ENCODE results near the gene LRRC75B.
"Not testable (repeated sequence)": the region's sequence is repeated elsewhere in the genome, so short reads cannot be mapped to it uniquely, and the experiment has no call there.

The LRRC75B gene

DNA sequence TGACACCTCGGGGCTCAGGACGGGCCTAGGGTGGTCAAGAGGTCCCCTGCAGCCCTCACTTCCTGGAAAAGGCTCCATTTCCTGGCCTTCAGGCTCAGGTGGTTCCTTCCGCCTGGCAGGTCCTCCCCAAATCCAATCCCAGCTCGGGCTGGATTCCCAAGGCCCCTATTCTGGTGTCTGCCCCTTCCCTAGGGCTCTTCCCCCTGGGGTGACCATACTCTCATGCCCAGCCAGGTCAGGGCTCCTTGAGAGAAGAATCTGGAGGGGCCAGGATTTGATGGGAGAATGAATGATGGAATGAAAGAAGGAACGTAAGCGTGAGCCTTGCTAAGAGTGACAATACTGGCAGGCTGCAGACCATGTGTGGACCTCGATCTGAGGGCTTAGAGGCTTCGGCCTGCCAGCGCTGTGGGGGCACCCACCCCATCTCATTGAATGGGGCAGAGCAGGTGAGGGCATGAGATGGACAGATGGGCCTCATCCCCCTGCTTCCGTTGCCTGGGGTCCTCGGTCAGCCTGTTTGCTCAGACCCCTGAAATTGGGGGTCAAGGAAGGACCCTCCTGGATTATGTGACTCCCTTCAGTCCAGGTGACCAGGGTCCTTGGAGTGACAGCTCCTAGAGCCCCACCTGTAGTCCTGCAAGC is 9.4 kb upstream of the LRRC75B start:
- DNase-seq (ENCODE audit: low read depth) = not testable (repeated sequence)

DNA sequence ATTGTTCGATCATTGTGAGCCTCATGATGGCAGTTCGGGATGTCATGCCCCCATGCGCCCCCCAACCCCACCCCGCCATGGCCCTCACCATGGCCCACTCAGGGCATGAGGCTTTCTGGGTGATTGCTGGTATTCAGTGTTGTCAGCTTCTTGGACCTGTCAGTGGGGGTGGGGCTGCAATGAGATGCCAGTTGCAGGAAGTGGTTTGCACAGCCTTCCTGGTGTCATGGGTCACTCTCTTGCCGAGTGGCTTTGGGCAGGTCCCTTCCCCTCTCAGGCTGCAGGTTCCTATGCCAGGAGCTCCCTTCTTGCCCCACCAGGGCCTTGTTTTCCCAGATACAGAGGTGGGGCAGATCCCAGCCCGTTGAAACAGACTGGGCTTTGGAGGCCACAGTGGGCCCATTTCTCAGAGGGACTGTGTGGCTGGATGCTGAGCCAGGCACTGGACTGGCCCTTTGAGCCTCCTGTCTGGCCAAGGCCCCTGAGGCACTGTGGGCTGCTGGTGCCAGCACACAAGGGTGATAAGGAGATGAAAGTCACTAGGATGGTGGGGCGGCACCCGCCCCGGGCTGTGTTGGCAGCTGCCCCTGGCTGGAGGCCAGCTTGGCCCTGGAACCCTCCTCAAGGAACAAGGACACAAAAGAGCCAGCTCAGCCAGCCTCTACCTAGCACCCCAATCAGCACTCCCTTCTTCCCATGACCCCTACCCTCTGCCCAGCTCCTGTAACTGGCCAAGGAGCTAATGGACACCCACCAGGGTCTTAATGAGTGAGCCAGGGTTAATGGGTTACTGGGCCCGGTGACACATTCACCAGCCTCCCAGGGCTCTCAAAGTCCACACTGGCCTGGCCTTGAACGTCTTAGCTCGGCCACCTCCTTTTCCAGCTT is 8.6 kb upstream of the LRRC75B start:
- peak; percentile 16 for DNase-seq (ENCODE audit: low read depth)

DNA sequence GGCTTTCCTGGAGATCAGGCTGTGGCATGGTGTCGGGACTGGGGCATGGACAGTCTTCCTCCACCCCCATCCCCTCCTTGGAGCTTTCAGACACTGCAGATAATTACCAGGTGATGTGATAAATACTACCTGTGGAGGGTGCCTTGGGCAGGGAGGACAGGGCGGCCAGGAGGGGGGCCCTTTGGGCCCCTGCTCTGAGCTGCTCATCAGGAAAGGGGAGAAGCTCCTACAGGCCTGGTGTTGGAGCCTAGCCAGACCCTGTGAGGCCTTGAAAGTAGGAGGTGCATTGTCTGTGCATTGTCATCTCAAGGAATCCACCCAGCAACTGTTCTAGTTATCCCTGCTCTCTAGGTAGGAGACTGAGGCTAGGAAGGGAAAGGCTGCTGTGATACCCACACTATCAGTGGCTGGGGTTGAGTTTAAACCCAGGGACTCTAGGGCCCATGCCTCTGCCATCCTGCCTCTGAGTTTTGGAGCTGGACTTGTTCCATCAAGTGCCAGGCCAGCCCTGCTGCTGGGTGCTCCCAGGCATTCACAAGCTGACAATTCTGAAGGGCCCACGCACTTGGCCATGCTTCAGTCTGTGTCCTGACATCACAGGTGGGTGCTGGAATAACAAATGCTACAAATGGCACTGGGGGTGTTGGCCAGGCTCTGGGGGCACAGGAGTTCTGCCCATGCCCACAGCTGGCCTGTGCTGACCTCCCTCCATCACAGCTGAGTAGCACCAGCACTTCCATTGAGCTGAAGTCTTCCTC is 7.3 kb upstream of the LRRC75B start:
- peak; percentile 50 for DNase-seq (ENCODE audit: low read depth)

DNA sequence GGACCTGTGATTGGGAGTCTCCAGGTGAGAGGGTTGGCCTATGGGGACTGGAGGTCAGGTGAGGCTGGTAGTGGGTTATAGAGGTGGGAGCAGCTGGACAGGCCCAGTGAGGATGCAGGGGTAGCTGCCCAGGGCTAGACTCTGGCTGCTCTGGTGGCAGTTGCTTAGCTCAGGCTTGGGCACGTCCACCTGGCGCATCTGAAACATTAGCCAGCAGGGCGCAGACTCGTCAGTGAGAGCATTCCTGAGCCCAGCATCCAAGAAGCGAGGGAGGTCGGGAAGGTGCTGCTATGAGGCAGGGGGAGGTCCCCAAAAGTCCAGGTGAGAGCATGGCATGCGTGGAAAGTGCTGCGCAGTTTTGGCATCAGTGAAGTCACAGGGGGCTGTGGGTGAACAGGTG is 6.6 kb upstream of the LRRC75B start:
- no peak for DNase-seq (ENCODE audit: low read depth)

DNA sequence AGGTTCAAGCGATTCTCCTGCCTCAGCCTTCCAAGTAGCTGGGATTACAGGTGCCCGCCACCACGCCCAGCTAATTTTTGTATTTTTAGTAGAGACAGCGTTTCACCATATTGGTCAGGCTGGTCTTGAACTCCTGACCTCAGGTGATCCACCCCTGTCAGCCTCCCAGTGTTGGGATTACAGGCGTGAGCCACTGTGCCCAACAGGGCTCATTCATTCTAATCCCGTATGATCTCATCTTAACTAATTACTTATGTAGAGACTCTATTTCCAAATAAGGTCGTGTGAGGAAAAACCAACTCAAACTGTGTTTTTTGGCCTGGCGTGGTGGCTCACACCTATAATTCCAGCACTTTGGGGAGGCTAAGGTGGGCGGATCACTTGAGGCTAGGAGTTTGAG is 4.2 kb upstream of the LRRC75B start:
- DNase-seq (ENCODE audit: low read depth) = not testable (repeated sequence)

DNA sequence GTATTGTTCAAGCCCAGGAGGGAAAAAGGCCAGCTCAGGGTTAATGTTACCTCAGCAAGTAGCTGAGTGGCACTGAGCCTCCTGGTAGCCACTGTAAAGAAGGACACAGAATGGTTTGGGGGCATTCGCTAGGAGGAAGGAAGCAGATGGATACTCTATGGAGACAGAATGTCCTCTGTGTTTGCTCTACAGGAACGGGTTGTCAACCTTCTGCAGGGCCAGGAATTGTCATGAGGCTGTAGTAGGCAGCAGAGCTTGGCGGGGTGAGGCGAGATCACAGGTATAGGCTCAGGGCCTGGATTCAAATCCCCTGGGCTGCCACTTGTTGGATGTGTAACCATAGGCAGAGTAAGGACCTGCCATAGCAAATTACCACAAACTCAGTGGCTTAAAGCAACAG is 3.0 kb upstream of the LRRC75B start:
- DNase-seq (ENCODE audit: low read depth) = no peak

DNA sequence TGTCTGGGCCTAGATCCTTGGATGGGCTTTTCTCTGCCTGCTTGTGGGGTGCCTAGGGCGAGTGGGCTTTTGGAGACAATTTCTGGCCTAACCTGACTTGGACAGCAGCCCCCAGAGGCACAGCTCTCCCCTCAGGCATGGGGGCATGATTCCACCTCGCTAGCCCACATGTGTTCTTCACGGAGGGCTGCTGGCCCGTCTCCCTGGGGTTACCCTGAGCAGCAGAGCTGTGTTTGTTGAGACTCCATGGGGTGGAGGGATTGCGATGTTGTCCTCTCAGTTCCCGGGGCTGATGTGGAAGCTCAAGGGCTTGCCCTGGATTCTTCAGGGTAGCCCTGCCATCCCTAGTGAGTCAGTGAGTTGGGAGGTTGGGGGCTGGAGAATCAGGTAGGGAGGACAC is 2.4 kb upstream of the LRRC75B start:
- DNase-seq (ENCODE audit: low read depth) = no peak

DNA sequence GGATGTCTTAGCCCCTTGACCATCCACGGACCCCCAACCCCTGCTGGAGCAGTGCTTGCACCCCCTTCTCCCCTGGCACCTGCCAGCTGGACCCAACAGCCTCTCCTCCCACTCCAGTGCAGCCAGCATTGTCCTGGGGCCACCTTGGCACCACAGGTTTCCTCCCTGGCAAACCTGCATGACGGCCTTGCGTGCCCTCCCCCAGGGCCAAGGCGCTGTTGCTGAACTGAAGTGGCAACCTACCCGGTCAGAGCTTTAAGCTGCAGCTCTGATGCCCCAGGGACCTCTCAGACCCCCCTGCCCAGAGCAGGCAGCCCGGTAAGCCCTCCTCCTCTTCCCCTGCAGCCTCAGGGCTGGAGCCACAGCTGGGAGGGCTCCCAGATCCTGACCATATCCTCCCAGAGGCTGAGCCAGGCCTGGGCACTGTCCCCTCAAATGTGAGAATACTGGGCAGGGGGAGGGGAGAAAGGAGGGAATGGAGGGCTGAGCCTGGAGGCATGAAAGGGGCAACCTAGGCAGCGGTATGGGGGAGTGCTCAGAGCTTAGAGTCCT is 1.8 kb upstream of the LRRC75B start:
- DNase-seq (ENCODE audit: low read depth) = no peak

DNA sequence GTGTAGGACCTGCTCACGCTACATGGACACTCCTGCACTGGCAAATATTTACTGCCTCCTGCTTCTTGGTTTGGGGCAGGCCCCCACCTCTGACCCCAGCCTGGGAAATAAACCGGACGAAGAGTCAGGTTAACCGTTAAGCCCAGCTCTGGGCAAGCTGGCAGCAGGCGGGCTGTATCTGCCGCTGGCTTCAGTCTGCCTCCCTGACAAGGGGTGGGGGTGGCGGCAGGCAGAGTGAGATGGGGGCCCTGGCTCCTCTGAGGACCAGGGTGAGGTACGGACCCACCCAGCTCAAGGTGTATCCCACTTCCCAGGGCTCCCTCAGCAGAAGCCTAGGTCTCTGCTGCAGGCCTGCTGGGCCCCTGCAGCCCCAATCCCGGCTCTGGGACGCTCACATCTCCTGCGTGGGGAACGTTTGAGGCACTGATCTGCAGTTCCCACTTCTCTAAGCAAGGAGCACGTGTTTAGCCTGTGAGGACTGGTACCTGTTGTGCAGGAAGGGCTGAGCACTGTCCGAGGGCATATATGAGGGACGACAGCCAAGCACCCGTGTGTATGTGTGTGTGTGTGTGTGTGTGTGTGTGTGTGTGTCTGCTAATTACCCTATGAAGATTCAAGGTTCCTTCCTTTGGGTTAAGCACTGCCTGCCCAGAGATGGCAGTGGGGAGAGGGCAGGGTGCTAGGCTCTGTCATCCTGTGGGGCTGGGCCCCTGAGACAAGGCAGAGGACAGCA is 1.1 kb upstream of the LRRC75B start:
- DNase-seq (ENCODE audit: low read depth) = no peak

DNA sequence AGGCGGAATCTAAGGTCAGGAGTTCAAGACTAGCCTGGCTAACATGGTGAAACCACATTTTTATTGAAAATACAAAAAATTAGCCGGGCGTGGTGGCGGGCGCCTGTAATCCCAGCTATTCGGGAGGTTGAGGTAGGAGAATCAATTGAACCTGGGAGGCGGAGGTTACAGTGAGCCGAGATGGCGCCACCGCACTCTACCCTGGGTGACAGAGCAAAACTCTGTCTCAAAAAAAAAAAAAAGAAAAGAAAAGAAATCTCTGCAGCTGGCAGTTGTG is 624 bp upstream of the LRRC75B start:
- DNase-seq (ENCODE audit: low read depth) = not testable (repeated sequence)

DNA sequence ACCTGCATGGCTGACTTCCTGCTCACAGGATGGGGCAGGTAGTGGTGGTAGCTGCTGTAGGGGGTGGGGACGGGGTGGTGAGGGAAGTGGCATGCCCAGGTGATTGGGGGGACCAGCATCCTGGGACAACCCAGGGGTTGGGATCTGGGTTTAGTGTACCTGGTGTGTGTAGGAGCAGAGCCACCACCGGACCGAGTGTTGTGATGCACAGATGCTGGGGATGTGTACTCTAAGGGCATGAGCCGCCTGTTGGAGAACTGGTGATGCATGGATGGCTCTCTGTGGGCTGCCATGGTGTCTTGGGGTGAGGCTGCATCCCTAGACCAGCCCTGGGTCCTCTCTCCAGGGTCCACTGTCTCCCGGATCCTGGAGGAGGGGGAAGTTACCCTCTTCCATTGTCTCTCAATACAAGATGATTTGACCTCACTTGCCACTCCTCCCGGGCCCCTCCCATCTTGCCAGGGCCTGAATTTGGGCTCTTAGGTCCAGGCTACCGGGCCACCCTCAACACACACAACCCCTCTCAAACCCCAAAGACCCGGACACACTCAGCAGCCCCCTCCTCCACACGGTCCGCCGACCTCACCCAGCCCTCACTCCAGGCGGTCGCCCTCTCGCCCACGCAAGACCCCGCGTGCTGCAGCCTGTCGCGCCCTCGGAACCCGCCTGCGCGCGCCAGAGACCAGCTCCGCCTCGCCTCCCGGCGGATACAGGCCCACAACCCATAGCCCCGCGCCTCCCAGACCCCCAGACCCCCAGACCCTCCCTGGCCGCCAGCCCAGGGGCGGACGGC is 619 bp downstream of the LRRC75B start:
- DNase-seq (ENCODE audit: low read depth) = peak; percentile 14

DNA sequence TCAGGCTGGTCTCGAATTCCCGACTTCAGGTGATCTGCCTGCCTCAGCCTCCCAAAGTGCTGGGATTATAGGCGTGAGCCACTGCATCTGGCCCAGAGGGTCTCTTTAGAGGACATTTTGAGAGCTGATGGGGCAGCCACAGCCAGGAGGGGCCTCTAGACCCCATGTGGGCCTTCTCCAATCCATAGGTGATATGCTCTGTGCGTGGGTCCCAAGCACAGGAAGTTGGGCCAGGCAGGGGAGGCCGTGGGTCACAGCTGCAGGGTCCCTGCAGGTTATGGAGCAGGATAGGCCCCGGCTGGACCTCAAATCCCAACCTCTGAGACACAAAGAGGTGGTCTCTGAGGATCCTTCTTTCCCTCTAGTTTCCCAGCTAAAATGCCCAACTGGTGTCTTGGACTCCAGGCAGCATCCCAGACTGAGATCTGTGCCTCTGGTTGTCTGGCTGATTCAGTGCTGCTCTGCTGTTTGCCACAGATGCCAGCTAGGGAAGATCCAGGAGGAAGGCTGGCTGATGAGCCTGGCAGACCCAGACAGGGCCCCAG is 1.5 kb downstream of the LRRC75B start:
- DNase-seq (ENCODE audit: low read depth) = no peak

DNA sequence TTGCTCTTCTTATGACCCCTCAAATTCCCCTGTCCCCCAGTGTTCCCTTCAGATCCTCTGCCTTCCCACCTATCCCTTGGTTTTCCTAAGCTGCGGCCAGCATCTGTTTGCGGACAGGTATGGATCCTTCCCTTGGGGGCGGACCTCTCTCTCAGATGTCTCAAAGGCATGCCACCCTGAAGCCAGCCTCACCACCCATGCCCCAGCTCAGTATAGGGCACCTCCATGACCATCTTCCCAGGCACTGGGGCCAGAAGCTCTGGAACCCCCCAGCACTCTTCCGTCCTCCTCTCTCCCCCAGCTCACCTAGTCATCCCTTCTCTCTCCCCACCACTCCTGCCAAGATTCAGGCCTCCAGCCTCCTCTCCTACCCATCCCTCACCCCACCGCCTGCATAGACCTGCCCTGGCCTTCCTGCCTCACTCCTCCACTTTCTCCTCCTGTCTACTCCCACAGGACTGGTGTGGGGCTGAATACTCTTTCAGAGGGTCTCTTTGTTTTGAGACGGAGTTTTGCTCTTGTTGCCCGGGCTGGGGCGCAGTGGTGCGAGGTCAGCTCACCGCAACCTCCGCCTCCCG is 2.2 kb downstream of the LRRC75B start:
- no peak for DNase-seq (ENCODE audit: low read depth)

DNA sequence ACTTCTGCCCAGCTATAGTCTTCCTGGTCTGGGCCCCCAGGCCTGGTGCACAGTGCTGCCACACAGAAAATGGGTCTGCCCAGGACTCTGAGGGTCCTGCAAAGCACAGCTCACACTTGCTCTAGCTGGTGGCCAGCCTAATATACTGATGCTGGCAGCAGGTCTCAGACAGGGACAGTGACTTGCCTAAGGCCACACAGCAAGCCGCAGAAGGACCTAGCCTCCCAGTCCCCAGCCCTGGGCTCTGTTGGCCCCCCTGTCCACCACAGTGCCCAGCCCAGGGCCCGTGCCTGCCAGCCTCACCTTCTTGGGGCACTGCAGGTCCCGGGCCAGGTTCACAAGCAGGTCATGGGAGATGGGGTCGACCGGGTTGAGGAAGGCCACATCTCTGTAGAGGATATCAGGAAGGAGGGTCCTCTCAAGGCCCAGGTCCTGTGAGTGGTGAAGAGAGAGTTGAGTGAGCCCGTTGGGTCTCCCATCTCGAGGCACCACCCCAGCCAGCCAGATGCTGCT is 3.3 kb downstream of the LRRC75B start:
- no peak for DNase-seq (ENCODE audit: low read depth)

DNA sequence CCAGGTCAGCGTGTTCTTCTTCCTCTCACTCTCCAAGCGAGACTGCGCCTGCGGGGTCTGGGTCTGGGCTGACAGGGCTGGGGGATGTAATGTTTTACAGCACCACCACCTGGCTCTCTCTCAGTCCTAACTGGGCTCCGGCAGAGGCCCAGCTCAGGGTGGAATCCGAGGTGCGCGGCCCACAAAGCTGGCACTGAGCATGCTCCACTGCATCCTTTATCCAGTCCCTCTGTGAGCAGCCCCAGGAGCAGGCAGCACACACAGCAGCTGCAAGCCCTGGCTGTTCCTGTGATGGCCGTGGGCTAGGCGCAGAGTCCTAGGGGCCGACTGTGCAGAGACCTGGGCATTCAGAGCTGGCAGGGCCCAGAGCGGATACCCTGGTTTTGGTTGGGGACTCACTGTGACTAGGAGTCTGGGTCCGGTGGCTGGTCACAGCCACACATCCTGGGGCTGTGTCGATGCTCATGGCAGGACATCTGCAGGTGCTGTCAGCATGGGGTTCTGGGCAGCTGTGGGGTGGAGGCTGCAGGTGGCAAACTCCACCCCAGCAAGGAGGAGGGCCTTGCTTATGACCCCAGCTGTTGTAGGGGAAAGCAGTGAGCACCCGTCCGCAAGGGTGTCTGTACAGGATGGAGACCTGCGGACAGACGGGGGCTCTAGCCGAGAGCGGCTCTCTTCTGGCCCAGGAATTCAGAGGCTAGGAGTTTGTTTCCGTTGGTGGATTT is 4.0 kb downstream of the LRRC75B start:
- no peak for DNase-seq (ENCODE audit: low read depth)

DNA sequence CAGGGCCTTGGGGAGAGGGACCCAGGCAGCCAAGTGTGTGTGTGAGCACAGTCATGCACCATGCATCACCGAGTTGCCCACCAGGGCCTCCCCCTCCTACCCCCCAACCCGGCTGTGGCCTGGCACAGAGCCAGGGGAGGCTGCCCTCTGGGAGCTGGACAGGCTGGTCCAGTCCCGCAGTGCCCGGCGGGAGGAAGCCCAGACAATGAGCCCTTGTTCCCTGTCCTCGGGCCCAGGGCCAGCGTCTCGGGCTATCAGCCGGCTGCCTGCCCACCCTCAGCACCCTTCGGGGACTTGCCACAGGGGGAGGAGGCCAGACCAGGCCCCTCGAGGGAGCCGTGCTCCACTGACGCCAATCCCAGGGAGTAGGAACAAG is 4.5 kb downstream of the LRRC75B start:
- DNase-seq (ENCODE audit: low read depth) = no peak

DNA sequence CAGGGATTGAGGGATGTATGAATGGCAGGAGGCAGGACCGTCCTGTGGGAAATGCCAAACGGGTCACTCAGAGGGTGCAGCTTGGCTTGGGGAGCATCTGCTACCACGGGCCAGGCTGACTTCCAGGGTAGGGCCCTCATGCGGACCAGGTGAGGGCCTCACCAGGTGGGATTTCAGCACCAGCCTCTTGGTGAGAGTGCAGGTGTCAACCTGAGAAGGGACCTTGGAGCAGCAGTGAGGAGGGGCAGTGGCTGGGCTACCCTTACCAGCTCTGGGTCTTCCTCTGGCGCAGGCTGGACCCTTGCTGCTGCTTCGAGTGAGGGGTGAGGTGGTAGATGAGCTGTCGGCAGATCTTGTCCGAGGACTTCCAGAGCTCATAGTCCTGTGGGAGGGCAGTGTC is 4.9 kb downstream of the LRRC75B start:
- DNase-seq (ENCODE audit: low read depth) = no peak

DNA sequence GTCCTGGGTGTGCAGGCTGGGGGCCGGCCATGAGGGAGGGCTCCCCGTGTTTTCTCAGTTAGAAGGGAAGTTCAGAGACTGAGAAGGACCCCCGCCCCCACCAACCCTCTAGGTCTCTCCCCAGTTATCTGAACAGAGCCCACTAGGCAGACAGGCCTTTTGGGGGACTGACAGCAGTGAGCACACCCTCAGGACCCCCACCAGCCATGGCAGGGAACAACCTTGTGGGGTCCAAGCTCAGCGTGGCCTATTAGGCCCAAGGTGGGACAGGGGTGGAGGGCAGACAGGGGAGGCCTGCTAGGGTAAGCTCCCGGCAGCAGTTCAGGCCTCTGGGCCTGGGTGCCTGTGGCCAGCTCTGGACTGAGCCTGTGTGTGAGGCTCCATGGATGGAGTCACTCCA is 5.6 kb downstream of the LRRC75B start:
- no peak for DNase-seq (ENCODE audit: low read depth)

DNA sequence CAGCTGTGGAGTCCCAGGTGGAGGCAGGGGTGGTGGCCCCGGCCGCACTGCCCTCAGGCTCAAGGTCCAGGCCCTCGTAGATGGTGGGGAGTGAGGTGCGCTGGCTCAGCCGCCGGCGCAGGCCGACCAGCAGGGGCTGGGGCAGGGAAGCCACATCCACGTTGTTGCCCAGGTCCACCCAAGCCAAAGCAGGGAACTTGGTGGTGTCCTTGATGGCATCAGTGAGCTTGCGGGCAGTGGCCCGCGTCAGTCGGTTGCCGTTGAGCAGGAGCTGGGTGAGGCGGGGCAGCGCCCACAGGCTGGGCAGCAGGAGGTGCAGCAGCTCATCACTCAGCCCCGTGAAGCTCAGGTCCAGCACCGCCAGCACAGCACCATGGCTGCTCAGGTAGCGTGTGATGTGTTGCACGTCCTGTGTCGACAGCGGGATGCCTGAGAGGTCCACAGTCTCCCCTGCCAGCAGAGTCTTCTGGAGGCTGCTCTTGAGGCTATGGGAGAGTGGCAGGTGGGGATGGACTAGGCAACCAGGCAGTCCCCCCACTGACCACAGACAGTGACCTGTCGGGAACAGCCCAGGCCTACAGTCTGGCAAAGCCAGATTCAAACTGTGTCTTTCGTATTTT is 6.8 kb downstream of the LRRC75B start:
- no peak for DNase-seq (ENCODE audit: low read depth)
